Activated naive CD8-positive, alpha-beta T cell (primary cell): ENCODE measurements around the gene PANX1.

Experiments
- H3K27ac Mint-ChIP-seq: one replicate; pipeline ENCODE4 v1.8.0; 2021; ENCODE audit warnings: mixed read lengths
- H3K27me3 Mint-ChIP-seq: one replicate; pipeline ENCODE4 v1.8.0; 2021; ENCODE audit warnings: mixed read lengths
- H3K36me3 Mint-ChIP-seq: one replicate; pipeline ENCODE4 v1.8.0; 2021; ENCODE audit warnings: mixed read lengths
- H3K4me1 Mint-ChIP-seq: one replicate; pipeline ENCODE4 v1.8.0; 2021; ENCODE audit warnings: low read depth, mixed read lengths
- H3K4me3 Mint-ChIP-seq: one replicate; pipeline ENCODE4 v1.8.0; 2021; ENCODE audit warnings: mild to moderate bottlenecking, mixed read lengths
- H3K9me3 Mint-ChIP-seq: one replicate; pipeline ENCODE4 v1.8.0; 2021; ENCODE audit warnings: low read depth, mixed read lengths

PANX1 gene

GRCh38 chr11:94134651-94135512 lies 6.2 kb downstream of the PANX1 start:
- no peaks in the 10 kb centered on the region for H3K9me3 Mint-ChIP-seq
- H3K27me3 Mint-ChIP-seq: no peaks in the 10 kb centered on the region
- H3K4me3 Mint-ChIP-seq: peak overlapping the region; percentile 35
- peaks cover 10% of the 10 kb centered on the region for H3K36me3 Mint-ChIP-seq
- peak overlapping the region; percentile 65 for H3K27ac Mint-ChIP-seq
- peaks cover 55% of the 10 kb centered on the region for H3K4me1 Mint-ChIP-seq

GRCh38 chr11:94139416-94139815 lies 10.8 kb downstream of the PANX1 start:
- no peaks in the 10 kb centered on the region for H3K9me3 Mint-ChIP-seq
- H3K27ac Mint-ChIP-seq: no peak overlapping the region
- H3K36me3 Mint-ChIP-seq: peaks cover 13% of the 10 kb centered on the region
- H3K4me1 Mint-ChIP-seq: peaks cover 62% of the 10 kb centered on the region
- H3K27me3 Mint-ChIP-seq: no peaks in the 10 kb centered on the region
- H3K4me3 Mint-ChIP-seq: no peak overlapping the region

GRCh38 chr11:94140154-94140655 lies 11.6 kb downstream of the PANX1 start:
- H3K4me1 Mint-ChIP-seq: peaks cover 62% of the 10 kb centered on the region
- no peak overlapping the region for H3K27ac Mint-ChIP-seq
- no peaks in the 10 kb centered on the region for H3K9me3 Mint-ChIP-seq
- no peak overlapping the region for H3K4me3 Mint-ChIP-seq
- H3K27me3 Mint-ChIP-seq: no peaks in the 10 kb centered on the region
- H3K36me3 Mint-ChIP-seq: peaks cover 13% of the 10 kb centered on the region

GRCh38 chr11:94141511-94142307 lies 13.1 kb downstream of the PANX1 start:
- Mint-ChIP-seq H3K4me3 (no peak overlapping the region), H3K9me3 (no peaks in the 10 kb centered on the region), H3K27ac (no peak overlapping the region), H3K36me3 (peaks cover 11% of the 10 kb centered on the region), H3K4me1 (peaks cover 64% of the 10 kb centered on the region), H3K27me3 (no peaks in the 10 kb centered on the region)

- Mint-ChIP-seq H3K27ac (no peak overlapping the region), H3K4me1 (peaks cover 65% of the 10 kb centered on the region), H3K27me3 (no peaks in the 10 kb centered on the region), H3K9me3 (no peaks in the 10 kb centered on the region), H3K36me3 (peaks cover 10% of the 10 kb centered on the region), H3K4me3 (no peak overlapping the region)
Observed at GRCh38 chr11:94142308-94143281, 14.0 kb downstream of the PANX1 start.

- Mint-ChIP-seq H3K4me3 (no peak overlapping the region), H3K27me3 (no peaks in the 10 kb centered on the region), H3K27ac (no peak overlapping the region), H3K4me1 (peaks cover 70% of the 10 kb centered on the region), H3K9me3 (no peaks in the 10 kb centered on the region), H3K36me3 (peaks cover 6% of the 10 kb centered on the region)
Observed at GRCh38 chr11:94144216-94144615, 15.6 kb downstream of the PANX1 start.

GRCh38 chr11:94144664-94145063 lies 16.0 kb downstream of the PANX1 start:
- no peak overlapping the region for H3K4me3 Mint-ChIP-seq
- H3K4me1 Mint-ChIP-seq: peaks cover 74% of the 10 kb centered on the region
- no peak overlapping the region for H3K27ac Mint-ChIP-seq
- H3K27me3 Mint-ChIP-seq: no peaks in the 10 kb centered on the region
- H3K9me3 Mint-ChIP-seq: no peaks in the 10 kb centered on the region
- H3K36me3 Mint-ChIP-seq: peaks cover 6% of the 10 kb centered on the region

GRCh38 chr11:94145431-94145830 lies 16.8 kb downstream of the PANX1 start:
- no peaks in the 10 kb centered on the region for H3K9me3 Mint-ChIP-seq
- H3K27ac Mint-ChIP-seq: no peak overlapping the region
- H3K4me1 Mint-ChIP-seq: peaks cover 72% of the 10 kb centered on the region
- H3K4me3 Mint-ChIP-seq: no peak overlapping the region
- H3K36me3 Mint-ChIP-seq: peaks cover 2% of the 10 kb centered on the region
- H3K27me3 Mint-ChIP-seq: no peaks in the 10 kb centered on the region

GRCh38 chr11:94145916-94146315 lies 17.3 kb downstream of the PANX1 start:
- H3K4me3 Mint-ChIP-seq: no peak overlapping the region
- no peaks in the 10 kb centered on the region for H3K27me3 Mint-ChIP-seq
- H3K36me3 Mint-ChIP-seq: peaks cover 2% of the 10 kb centered on the region
- H3K9me3 Mint-ChIP-seq: no peaks in the 10 kb centered on the region
- H3K27ac Mint-ChIP-seq: no peak overlapping the region
- H3K4me1 Mint-ChIP-seq: peaks cover 76% of the 10 kb centered on the region

GRCh38 chr11:94147433-94147845 lies 18.8 kb downstream of the PANX1 start:
- peaks cover 88% of the 10 kb centered on the region for H3K4me1 Mint-ChIP-seq
- H3K27me3 Mint-ChIP-seq: no peaks in the 10 kb centered on the region
- no peak overlapping the region for H3K27ac Mint-ChIP-seq
- H3K36me3 Mint-ChIP-seq: peaks cover 2% of the 10 kb centered on the region
- peak overlapping the region; percentile 55 for H3K4me3 Mint-ChIP-seq
- H3K9me3 Mint-ChIP-seq: no peaks in the 10 kb centered on the region

- Mint-ChIP-seq H3K27me3 (no peaks in the 10 kb centered on the region), H3K4me1 (peaks cover 89% of the 10 kb centered on the region), H3K27ac (no peak overlapping the region), H3K4me3 (no peak overlapping the region), H3K36me3 (peaks cover 2% of the 10 kb centered on the region), H3K9me3 (no peaks in the 10 kb centered on the region)
Observed at GRCh38 chr11:94148189-94148588, 19.5 kb downstream of the PANX1 start.

GRCh38 chr11:94149431-94150017 lies 20.9 kb downstream of the PANX1 start:
- peaks cover 84% of the 10 kb centered on the region for H3K4me1 Mint-ChIP-seq
- H3K27me3 Mint-ChIP-seq: no peaks in the 10 kb centered on the region
- peaks cover 2% of the 10 kb centered on the region for H3K36me3 Mint-ChIP-seq
- H3K4me3 Mint-ChIP-seq: no peak overlapping the region
- no peak overlapping the region for H3K27ac Mint-ChIP-seq
- H3K9me3 Mint-ChIP-seq: no peaks in the 10 kb centered on the region

- Mint-ChIP-seq H3K27ac (no peak overlapping the region), H3K36me3 (peaks cover 2% of the 10 kb centered on the region), H3K27me3 (no peaks in the 10 kb centered on the region), H3K4me3 (no peak overlapping the region), H3K9me3 (no peaks in the 10 kb centered on the region), H3K4me1 (peaks cover 78% of the 10 kb centered on the region)
Observed at GRCh38 chr11:94150056-94150455, 21.4 kb downstream of the PANX1 start.
